Inflammatory macrophage (primary cell): Measurements from ENCODE around the gene ZNF850.

ENCODE experiments used
- DNase-seq, 2 donors: peaks; one replicate each; pipeline ENCODE4 v3.0.0-alpha.2; 2020 to 2022

Gene ZNF850

GRCh38 chr19:36688058-36688457, 84.5 kb downstream of the ZNF850 start:
- DNase-seq, result no peak

- peak; percentile 97 to 98 for DNase-seq
These were observed 85.2 kb downstream of the ZNF850 start, which contains the start of gene ZNF567 for GRCh38 chr19:36687214-36688056. Gene ZNF567, plus strand, starts transcription at chr19:36687612. Its CDS starts 7,256 bp downstream, at chr19:36694868.

GRCh38 chr19:36686365-36687213, 86.0 kb downstream of the ZNF850 start:
- DNase-seq, result peak in 1 of 2 donors; percentile 1

GRCh38 chr19:36685835-36686234, 86.8 kb downstream of the ZNF850 start:
- DNase-seq, result no peak

GRCh38 chr19:36679455-36679854, 93.2 kb downstream of the ZNF850 start:
- no peak for DNase-seq

- DNase-seq, result no peak
These were observed 98.4 kb downstream of the ZNF850 start for GRCh38 chr19:36674201-36674600.

- DNase-seq, result no peak
These were observed 100.2 kb downstream of the ZNF850 start for GRCh38 chr19:36672368-36672767.

GRCh38 chr19:36668646-36669045, 104.0 kb downstream of the ZNF850 start:
- no peak for DNase-seq

- DNase-seq, result no peak
These were observed 106.8 kb downstream of the ZNF850 start for GRCh38 chr19:36665832-36666231.
